GM12801 (cell line): ENCODE data around the gene RPUSD2.

Experiments
- TF ChIP-seq, protein P1 (sequence below): IDR thresholded peaks from one replicate; pipeline ENCODE4 v1.5.1; 2011; ENCODE audit warnings: control low read depth; ENCODE audit not compliant: insufficient read length; ENCODE audit errors: extremely low read depth

RPUSD2 gene

DNA sequence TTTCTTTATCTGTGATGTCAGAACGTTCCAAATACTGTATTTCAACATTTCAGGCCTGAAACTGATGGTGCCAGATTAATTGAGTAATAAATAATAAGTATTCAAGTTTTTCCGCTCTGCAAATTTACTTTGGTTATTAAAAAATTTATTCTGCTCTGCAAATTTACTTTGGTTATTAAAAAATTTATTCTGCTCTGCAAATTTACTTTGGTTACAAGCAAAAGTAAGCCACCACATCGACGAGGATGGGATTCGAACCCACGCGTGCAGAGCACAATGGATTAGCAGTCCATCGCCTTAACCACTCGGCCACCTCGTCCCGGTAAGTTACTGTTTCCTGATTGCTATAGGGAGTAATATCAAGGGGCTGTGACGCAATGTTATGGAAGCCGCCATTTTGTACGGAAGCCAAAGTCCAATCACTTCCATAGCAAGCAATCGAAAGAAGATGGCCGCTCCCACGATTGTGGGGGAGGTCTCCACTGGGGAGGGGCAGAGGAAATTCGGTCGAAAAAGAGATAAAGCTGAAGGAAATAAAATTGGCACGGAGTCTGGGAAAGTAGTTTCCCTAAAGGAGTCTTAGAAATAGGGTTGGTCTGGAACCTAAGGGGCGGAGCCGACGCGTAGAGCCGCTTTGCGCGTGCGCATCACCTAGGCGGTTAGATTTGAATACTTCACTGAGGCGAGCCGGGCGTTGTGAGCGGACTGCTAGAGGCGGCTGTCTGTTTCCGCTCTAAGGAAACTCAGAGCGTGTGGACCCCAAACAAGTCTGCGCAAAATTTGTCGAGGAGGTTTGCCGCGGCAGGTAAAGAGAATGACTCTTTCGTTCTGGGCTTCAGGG is 24.7 kb downstream of the RPUSD2 start, which contains the start of gene KNL1:
Gene KNL1 (plus strand): TSS at position 662 of the 841 bp plus-strand sequence. CDS start 8,683 bp downstream, outside the sequence.
- TF ChIP-seq, protein P1, sequence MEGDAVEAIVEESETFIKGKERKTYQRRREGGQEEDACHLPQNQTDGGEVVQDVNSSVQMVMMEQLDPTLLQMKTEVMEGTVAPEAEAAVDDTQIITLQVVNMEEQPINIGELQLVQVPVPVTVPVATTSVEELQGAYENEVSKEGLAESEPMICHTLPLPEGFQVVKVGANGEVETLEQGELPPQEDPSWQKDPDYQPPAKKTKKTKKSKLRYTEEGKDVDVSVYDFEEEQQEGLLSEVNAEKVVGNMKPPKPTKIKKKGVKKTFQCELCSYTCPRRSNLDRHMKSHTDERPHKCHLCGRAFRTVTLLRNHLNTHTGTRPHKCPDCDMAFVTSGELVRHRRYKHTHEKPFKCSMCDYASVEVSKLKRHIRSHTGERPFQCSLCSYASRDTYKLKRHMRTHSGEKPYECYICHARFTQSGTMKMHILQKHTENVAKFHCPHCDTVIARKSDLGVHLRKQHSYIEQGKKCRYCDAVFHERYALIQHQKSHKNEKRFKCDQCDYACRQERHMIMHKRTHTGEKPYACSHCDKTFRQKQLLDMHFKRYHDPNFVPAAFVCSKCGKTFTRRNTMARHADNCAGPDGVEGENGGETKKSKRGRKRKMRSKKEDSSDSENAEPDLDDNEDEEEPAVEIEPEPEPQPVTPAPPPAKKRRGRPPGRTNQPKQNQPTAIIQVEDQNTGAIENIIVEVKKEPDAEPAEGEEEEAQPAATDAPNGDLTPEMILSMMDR = no peak

DNA sequence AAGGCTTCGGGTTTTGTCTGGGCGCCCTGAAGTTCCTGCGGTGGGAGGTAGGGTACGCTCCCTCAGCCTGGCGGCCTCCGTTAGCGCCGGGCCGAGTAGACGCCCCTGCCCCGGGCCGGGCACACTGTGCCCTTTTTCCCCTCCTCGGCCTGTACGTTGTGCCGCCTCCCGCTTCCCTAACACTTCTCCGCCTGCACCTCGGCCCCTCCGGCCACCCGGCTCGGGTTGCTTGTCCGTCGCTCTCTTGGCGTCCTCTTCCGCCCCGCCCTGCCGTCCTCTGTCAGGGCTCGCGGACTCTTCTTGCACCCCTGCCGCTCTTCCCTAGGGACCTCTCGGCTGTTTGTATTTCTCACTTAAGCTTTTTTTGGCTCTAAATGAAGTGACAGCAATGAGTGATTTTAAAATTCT is 25.3 kb downstream of the RPUSD2 start:
- TF ChIP-seq, protein P1 = no peak

DNA sequence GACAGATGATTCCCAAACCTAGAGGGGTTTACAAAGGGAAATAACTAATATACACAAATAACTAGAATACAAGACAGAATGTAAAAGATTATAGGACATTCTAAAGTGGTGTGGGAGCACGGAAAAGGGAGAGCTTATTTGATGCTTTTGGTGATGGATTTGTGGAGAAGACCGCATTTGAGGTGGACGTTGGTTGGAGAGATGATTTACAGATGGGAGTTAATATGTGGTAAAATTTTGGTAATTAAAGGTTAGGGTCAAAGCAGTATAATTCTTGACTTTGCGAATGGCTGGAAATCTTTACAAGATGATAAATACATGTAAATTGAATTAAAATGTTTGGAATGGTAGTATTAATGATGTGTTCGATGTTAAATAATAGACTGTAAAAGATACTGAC is 26.1 kb downstream of the RPUSD2 start:
- TF ChIP-seq, protein P1 = no peak

DNA sequence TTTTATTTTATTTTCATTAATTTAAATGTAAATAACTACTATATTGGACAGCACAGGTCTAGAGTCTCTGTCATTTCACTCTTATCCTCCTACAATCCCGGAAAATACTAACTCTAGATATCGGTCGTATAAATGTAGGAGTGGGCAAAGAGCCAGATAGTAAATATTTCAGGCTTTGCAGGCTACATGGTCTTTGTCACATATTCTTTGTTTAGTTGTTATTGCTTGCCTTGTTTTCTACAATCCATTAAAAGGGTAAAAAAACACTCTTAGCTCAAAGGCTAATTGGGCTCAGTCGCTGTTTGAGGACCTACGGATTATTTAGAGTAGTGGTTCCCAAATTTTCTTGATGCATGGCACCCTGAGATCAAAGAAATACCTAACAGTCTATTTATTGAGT is 26.7 kb downstream of the RPUSD2 start:
- TF ChIP-seq, protein P1 = no peak

DNA sequence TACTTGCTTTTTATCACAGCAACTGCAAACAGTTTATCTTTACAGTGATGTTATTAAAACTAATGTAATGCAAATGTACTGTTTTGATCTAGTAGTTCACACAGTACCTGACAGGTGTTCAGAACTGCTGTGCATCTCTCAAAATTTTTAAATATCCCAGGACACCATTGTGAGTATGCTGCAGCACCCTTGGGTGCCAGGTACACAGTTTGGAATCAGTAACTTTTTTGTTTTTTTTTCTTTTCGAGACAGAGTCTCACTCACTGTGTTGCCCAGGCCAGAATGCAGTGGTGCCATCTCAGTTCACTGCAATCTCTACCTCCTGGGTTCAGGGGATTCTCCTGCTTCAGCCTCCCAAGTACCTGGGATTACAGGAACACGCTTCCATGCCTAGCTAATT is 27.9 kb downstream of the RPUSD2 start:
- TF ChIP-seq, protein P1 = no peak

DNA sequence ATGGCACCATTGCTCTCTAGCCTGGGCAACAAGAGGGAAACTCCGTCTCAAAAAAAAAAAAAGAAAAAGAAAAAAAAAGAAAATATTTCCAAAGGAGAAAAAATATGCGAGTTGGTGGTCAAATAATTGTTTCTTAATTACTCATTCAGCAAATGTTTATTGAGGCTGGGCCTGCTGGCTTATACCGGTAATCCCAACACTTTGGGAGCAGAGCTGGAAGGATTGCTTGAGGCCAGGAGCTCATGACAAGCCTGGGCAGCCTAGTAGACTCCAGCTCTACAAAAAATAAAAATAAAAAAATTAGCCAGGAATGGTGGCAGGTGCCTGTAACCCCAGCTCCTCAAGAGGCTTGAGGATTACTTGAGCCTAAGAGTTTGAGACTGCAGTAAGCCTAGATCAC is 29.0 kb downstream of the RPUSD2 start:
- TF ChIP-seq, protein P1 = no peak

DNA sequence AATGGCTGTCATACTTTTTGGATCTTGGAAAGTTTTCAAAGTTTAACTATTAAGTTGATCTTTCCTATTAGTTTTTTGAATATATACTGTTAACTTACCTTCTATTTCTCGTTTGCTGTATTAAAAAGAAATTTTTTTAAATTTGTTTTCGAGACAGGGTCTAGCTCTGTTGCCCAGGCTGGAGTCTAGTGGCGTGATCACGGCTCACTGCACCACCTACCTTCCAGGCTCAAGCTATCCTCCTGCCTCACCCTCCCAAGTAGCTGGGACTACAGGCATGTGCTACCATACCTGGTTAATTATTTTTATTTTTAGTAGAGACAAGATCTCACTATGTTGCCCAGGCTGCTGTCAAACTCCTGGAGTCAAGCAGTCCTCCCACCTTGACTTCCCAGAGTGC is 29.6 kb downstream of the RPUSD2 start:
- TF ChIP-seq, protein P1 = no peak
